ENCODE results near the gene CALCOCO1.
"Not testable (repeated sequence)": the region's sequence is repeated elsewhere in the genome, so short reads cannot be mapped to it uniquely, and the experiment has no call there.

CALCOCO1 gene, protein sequence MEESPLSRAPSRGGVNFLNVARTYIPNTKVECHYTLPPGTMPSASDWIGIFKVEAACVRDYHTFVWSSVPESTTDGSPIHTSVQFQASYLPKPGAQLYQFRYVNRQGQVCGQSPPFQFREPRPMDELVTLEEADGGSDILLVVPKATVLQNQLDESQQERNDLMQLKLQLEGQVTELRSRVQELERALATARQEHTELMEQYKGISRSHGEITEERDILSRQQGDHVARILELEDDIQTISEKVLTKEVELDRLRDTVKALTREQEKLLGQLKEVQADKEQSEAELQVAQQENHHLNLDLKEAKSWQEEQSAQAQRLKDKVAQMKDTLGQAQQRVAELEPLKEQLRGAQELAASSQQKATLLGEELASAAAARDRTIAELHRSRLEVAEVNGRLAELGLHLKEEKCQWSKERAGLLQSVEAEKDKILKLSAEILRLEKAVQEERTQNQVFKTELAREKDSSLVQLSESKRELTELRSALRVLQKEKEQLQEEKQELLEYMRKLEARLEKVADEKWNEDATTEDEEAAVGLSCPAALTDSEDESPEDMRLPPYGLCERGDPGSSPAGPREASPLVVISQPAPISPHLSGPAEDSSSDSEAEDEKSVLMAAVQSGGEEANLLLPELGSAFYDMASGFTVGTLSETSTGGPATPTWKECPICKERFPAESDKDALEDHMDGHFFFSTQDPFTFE

DNA sequence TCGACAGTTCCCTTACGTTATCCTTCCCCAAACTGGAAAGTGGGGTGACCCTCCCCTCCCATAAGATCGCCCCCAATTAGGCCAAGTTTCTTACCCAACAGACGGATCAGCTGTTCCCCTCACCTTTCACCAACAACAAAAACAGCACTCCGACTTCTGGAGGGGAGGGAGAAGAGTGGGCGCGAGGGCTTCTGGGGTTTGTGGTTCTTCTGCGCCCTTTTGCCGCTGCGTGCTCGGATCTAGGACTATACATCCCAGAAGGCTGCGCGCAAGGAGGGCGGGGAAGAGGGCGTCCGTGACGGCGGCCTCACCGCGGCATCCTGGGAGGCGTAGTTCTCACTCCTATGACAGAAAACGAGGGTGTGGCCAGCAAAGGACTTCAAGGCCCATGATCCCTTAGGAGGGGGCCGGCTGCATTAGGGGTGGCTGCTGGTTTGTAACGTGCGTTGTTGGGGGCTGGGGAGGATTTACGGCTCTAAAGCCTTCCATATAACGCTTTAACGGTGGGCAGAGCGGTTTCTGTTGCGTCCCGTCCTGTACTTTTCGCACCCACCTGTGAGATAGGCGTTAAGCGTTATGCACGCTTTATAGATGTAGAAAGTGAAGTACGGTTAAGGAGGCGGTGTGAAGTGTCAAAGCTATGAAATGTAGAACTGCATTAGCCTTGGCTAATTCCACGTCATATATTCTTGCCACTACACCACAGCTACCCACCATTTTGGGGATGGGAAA lies at the start of gene CALCOCO1:
TSS of gene CALCOCO1 (minus strand) at position 143 of the 732 bp plus-strand sequence. CDS start 2,210 bp downstream, outside the sequence.
- peak; percentile 96 for FAIRE-seq

DNA sequence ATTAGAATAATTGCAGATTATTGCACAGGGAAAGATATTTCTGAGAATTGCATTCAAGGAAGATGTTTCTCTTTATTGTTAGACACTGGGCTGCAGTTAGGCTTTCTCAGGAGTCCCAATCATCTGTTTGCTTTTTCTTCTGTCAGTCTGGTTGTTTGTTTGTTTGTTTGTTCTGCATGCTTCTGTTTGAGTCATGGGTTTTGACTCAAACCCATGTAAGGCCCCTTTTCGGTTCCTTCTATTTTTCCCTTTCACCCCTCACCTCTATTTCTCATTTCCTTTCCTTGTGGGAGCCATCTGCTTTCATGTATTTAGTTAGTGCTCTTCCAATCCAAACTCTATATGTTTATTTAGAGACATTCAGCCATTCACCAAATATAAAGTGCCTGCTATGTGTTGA lies 49.6 kb upstream of the CALCOCO1 start:
- FAIRE-seq, result no peak

DNA sequence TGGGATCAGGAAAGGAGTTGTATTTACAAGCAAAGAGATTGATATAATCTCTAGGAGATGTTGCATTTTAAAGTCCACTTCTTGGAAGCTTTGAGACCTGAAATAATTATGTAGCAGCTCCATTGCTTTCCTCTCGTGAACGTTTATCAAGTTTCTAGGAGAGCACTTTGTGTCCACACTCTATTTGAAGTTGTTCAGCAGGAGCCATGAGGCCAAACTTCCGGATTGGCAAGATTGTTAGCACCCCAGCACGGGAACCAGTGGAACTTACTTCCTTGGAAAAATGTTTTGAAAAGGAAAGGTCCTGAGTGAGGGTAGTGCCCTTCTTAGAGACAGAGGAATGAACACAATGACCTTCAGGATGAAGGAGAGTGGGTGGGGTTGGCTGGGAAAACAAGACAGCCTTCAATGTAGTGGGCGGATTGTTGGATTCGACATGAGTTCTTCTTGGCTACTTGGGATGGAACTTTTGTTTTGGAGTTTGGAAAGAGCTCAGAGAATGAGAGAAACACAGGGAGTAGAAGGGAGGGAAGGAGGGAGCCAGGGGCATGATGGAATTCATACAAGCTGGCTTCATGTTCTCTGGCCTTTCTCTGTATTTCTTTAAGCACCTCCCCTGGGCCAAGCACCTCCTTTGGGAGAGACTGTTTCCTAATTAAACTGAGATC lies 48.4 kb upstream of the CALCOCO1 start:
- FAIRE-seq, result no peak

DNA sequence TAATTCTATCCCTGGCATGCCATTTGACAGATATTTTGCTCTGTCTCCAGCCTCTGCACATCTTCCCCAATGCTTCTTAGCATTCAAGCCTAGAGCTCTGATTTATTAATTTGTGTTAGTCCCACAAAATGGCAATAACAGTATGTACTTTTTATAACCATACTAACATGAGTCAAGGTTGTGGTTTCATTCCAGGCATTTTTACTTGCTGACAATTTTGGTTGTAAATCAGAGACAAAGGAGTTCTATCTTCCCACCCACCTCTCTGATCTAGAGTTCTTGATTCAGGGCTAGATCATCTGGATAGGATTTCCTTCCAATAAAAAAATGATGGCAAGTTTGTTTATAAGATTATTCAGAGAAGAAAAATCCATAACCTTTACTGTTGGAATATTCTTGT lies 43.0 kb upstream of the CALCOCO1 start:
- no peak for FAIRE-seq

DNA sequence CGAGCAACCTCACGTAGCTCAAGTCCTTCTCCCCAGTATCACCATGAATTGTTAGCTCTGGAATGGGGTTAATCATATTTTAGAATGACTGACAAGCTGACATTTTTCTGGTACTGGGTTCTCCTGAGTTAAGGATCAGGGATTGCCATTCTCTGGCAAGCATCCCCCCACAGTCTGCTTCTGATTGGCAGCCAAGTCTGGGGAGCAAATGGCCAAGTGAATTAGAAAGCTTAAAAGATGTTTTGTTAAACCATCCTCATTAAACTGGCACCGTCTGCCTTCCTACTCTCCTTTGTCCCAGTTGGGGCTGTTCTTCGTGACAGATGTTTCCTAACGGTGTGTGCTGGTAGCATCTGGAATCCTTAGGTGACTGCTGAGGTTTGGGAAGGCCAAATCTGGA lies 41.7 kb upstream of the CALCOCO1 start:
- no peak for FAIRE-seq

DNA sequence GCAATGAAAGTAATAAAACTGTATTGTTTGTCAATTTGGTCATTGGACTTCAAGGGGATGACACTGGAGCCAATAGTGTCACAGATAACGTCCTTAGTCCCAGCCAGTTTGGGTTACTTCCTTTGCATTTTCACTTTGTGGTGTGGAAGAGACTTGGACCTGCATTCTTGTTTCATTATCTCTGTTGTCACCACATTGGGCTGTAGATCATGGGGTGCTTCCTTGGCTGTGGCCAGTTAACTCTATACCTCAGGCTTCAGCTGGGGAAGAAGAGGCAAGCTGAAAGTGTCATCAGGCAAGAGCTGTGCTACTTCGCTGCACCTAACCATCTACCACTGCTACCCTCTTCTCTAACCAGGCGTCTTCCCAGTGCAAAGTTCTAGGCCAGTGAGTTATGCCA lies 39.6 kb upstream of the CALCOCO1 start:
- FAIRE-seq, result no peak

DNA sequence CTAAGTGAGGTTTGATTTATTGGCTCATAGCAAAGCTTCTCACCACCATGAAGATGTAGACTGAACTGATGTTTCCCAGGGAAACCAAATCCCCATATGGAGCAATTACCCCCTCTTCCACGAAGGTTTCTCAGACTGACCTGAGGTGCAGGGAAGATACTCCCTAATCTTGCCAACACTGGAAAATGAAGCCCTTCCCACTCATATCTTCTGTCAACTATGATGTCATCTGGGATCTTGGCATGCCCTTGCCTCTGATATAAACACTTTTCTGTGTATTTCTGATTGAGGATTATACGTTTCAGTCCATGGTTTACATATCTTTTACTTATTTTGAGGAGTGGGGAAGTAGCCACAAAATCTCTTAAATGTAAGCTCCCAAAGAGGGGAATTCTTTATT lies 38.6 kb upstream of the CALCOCO1 start:
- no peak for FAIRE-seq

DNA sequence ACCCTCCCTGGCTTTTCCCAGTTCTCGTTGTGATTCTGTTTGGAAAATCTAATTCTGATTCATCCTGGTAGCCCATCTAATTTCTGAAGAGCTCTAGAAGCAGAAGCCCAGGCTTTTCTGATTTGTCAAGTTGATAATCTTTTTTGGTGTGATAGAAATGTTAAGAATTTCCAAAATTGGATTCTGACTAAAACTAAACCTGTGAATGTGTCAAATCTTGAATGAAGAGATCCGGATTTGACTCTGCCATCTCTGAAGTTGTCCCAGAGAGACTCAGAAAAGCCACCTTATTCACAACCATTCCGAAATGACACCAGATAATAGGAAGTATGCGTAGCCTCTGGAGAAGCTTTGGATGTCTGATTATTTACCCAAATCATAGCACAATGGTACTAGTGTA lies 37.4 kb upstream of the CALCOCO1 start:
- no peak for FAIRE-seq

DNA sequence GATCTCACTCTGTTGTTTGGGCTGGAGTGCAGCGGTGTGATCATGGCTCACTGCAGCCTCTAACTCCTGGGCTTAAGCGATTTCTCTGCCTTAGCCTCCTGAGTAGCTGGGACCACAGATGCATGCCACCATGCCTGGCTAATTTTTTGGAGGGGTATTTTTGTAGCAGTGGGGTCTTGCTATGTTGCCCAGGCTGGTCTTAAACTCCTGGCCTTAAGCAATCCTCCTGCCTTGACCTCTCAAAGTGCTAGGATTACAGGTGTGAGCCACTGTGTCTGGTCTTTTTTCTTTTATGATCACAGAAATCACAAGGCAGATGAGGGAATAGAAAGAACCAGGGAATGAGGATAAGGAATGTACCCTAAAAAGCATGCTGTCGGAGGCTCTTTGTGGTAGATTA lies 35.5 kb upstream of the CALCOCO1 start:
- not testable (repeated sequence) for FAIRE-seq

DNA sequence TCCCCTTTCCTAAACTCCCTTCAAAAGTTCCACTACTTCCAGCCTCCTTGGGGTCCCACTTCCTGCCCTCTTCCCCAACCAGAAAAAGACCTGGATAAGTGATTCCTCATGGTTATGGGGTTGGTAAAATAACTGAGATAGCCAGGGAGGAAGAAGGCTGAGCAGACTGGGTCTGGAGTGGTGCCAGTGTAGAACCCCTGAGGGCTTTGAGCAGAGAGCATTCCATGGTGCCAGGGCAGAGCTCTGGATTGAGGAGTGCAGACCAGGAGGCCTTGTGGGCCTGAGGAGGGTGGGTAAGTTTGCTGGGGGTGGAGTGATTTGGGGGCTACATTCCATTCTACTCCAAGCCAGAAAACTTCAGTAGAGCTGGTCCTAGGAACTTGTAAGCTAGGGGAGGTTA lies 34.1 kb upstream of the CALCOCO1 start:
- FAIRE-seq, result no peak

DNA sequence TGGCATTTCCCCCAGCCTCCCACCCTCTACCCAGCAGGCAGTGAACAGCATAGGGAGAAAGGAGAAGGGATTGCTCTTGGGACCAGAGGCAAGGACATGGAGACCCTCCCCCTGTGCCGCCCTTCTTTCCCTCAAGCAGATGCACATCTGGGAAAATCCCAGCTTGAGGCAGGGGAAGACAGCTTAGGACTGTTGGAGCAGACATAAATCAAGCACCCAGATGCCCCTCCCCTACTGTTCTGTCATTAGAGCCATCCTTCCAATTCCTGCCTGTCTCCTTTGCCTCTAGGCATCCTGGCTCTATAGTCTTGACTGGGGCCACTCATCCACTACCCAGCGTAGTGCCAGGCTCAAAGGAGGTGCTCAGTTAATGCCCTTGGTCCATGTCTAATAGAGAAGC lies 32.0 kb upstream of the CALCOCO1 start:
- FAIRE-seq, result no peak

DNA sequence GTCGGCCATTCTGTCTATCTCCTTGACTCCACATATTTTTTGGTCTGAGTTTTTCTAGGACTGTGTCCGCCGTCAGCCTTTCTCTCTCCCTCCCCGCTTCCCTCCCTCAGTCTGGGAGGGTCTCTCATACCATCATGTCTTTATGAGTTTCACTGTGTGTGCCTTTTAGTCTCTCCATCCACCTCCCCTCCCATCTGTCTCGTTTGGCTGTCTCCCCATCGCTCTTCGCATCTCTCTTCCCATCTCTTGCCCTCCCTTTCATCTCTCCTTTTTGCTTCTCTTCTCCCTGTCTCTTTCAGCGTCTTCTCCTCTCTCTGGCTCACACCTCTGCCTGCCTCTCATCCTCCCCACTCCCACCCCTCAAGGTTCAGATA lies 31.5 kb upstream of the CALCOCO1 start:
- FAIRE-seq, result no peak

DNA sequence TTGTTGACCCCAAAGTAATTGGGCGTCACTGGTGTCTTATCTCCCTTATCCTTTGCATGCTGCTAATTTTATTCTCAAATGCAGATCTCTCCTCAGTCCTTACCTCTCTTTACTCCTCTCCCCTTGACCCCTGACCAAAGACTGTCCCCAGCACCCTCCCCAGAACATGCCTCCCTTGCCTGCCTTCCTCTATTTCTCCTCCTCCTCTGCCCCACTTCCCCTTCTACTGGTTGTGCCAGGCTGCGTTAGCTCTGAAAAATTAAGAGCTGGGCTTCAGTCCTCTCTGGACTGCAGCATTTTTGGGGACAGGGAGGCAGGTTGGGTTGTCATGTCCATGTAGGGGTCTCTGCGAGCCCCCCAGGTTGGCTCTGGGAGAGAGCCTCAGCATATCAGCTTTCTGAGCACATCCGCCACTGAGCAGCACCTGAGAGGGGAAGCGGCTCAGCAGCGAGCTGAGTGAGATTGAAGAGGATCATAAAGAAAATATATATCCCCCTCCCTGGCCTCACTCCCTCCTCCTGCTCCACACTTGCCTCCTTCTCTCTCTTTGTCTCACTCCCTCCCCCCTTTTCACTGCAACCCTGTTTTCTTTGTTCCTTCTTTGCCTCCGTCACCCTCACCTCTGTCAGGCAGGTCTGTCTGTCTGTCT lies 31.0 kb upstream of the CALCOCO1 start:
- no peak for FAIRE-seq

DNA sequence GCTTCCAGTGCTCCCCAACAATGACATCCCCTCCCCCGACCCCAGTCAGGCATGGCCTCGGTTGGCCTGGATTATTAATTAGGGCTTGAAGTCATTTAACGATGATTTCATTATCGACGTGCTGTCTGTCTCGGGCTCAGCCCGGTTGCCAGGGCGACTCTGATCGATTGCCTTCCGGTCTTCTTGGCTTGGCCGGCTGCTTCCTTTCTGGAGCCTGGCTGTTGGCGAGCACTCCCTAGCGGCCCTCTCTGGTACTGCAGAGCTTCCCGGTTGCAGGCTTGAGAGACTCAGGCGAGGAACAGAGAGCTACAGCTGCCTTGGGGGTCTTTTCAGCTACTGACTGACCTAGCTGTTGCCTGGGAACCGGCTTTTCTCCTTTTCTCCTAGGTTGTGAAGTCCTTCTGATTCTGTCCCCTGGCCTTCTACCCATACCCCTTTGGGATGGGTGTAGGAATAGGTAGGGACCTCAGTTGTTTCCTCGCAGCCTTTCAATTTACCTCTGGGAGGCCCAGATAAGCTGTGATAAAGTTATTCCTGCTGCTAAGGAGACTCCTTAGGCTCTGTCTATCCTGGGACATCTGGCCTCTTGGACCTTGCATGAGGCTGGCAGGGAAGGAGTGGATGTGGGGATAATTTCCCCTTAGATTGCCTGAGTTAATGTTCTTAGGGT lies 30.0 kb upstream of the CALCOCO1 start:
- FAIRE-seq, result no peak

DNA sequence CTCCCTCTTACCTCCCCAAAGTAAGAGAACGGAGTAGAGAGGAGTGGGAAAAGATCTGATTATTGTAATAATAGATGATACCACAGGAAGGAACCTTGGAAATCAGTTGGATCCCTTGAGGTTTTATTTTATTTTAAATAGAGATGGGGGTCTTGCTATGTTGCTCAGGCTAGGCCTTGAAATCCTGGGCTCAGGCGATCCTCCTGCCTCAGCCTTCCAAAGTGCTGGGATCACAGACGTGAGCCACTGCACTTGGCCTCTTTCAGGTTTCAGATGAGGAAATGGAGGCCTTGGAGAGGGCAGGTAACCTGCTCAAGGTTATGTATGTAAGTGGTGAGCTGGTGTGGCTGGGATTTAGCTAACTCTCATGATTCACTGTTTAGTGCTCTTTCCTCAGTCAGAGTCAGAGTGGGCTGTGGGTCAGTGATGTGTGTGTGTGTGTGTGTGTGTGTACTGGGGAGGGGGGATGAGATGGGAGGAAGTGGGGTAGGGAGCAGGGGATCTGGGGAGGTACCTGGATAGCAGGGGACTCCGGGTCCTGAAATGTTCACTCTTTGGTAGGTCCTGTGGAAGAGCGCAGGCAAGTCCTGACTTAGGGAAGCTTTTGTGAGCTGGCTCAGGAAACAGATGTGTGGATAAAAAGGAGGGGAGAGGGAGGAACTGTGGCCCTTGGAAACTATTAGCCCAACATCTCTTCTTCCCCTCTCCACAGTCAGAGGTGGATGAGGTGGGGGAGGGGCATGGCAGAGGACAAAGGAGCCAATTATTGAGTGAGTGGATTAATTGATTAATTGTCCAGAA lies 29.2 kb upstream of the CALCOCO1 start:
- no peak for FAIRE-seq

DNA sequence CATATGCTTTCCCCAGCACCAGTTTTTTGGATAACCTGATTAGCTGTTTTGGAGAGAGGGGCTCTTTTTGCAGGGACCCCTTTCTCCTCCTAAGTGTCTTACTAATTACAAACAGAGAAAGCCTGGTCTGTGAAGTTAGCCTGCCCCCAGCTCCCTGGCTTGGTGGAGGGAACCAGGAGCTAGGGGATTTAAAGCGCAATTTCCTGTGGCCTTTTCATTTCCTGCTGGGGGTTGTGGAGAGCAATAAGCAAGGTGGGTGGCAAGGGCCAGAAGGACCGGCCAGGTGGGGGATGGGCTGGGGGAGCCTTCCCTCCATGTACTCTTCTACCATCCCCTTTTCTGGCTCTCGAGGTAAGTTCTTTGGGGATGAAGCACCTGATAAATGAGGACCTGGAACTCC lies 28.6 kb upstream of the CALCOCO1 start:
- FAIRE-seq, result no peak

DNA sequence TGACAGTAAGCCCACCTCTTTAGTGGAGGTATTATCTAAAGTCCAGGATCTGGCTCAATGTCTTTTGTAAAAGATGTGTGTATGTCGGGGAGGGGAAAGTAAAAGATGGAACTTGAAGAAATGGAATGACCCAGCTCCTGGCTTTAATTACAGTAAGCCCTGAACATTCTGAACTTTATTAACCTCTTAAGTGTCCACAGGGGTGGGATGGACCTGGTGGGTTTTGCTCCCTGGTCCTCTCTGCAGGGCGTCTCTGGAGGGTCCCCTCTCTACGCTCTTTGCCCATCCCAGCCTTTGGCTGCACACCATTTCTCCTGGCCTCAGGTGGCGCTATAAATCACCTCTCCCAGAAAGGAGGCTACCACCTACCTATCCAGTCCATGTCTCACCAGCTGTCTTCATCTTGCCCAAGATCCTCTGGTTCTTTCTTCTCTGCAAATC lies 28.2 kb upstream of the CALCOCO1 start:
- FAIRE-seq, result no peak

DNA sequence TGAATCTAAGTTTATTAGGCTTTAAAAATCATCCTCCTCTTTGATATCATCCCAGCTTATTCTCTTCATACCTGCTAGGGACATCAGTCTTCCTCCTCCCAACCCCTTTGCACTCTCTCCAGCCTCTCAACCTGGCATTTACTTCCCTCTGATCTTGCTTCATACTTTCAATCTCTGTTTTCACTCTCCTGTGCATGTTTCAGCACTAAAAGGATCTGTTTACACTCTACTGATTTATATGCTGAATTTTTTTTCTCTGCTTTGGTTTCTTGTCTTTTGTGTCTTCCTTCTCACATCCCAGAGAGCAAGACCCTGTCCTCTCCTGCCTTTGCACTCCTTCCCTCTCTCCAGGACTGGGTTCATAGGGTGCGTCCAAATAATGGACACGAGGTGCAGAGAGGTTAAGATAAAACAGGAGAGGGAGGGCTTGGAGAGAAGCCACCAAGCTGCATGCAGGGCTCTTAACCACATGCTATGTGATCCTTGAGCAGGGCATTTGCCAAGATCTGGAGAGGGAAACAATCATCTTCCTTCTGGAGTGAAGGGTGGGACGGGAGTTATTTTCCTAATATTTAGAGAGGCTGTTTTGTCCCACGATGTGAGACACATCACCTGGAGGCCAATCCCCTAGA lies 27.5 kb upstream of the CALCOCO1 start:
- FAIRE-seq, result no peak

DNA sequence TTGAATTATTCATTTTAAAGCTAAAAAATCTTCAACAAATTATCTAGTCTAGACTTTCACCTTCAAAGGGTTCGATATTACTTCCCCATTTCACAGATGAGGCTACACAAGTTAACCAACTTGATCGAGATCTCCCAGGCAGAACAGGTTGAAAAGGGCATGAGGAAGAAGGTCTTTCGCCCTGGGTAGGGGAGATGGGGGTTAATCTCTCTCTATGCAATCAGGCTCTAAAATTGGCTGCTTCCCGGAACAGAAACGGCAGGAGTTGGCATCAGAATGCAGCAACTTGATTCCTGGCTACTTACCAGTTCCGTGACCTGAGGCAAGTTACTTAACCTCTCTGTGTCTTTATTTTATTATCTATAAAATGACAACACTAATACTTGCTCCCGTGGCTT lies 26.9 kb upstream of the CALCOCO1 start:
- FAIRE-seq, result no peak

DNA sequence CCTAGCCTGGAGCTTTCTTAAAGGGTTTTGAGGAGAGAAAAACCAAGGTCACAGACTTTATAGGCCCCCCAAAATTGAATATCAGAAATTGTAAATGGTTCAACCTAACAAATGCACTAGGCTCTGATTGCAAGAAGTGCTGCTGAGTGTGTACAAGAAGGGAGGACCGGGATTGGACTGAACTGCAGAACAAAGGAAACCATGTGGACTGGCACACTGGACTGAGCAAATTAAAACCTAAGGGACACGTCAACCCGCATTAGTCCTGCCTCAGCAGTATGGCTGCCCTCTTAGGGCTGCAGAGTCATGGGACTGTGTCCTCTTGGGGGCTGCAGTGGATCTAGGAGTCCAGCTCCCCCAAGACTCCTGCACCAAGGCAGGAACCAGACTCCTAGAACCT lies 25.4 kb upstream of the CALCOCO1 start:
- FAIRE-seq, result no peak

DNA sequence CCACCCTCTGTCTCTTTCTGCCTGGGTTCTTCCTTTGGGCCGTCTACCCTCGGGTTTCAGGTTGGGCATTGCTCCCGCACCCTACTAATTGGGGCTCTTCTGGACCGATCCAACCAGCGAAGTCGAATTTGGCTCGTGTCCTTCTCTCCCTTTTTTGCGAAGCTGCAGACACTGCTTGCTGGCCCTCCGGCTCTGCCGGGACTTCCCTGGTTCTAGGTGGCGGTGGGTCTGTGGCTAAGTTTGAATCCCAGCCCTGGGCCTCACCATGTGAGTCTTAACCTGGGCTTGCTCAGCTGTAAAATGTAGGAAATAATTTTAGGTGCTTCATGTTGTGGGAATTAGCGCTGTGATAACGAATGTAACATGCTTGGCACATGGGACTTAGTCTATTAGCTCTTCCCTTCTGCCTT lies 24.9 kb upstream of the CALCOCO1 start:
- FAIRE-seq, result no peak

Measured in A204.1 (cell line).